HG03432 (cell line): ENCODE measurements around the gene ADSS2.
"Not testable (repeated sequence)": the region's sequence is repeated elsewhere in the genome, so short reads cannot be mapped to it uniquely, and the experiment has no call there.

ENCODE experiments used
- ATAC-seq: cut with Tn5 transposase; IDR thresholded peaks from one replicate; pipeline ENCODE4 v1.9.1; 2021; ENCODE audit warnings: mild to moderate bottlenecking, moderate library complexity; ENCODE audit not compliant: unreplicated experiment

The ADSS2 gene

DNA sequence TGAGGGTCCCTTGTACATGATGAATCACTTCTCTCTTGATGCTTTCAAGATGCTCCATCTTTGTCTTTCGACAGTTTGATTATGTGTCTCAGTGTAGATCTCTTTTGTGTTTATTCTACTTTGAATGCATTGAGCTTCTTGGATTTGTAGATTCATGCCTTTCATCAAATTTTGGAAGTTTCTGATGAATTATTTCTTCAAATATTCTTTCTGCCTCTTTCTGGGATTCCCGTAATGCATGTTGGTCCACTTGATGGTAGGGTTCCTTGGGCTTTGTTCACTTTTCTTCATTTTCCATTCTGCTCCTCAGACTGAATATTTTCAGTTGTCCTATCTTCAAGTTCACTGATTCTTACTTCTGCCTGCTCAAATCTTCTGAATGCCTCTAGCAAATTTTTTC lies 50.7 kb downstream of the ADSS2 start:
- ATAC-seq = no peak

DNA sequence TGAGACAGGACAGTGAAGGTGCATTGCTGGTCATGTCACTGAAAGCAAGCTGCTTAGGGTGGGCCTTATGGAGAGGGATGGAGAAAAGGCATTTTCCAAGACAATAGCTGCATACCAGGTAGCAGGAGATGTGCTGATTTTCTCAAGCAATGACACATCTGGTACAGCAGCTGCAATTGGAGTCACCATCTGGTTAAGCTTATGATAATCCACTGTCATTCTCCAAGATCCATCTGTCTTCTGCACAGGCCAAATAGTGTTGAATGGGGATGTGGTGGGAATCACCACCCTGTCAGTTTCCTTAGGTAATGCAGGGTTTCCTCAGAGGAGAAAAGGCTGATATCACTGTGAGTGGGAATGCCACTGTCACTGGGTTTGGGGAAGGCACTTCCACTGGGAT lies 54.6 kb downstream of the ADSS2 start:
- no peak for ATAC-seq

DNA sequence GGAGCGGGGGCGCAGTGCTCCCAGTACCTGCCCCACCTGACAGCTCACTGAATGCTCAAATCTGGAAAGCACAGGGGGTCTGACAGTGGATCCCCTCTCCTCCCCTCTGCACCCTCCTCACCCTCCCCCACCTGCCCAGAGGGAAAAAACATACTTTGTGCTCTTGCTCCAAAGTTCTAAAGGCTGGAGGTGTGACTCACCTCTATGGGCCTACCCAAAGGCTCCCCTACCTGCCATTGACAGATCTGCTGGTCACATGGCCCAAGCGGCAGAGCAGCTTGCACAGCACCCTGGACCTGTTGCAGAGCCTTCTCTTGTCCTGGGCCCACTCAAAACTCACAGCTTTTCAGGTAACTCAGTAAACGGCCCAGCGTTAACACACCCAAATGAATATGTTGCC lies 55.7 kb downstream of the ADSS2 start:
- no peak for ATAC-seq

DNA sequence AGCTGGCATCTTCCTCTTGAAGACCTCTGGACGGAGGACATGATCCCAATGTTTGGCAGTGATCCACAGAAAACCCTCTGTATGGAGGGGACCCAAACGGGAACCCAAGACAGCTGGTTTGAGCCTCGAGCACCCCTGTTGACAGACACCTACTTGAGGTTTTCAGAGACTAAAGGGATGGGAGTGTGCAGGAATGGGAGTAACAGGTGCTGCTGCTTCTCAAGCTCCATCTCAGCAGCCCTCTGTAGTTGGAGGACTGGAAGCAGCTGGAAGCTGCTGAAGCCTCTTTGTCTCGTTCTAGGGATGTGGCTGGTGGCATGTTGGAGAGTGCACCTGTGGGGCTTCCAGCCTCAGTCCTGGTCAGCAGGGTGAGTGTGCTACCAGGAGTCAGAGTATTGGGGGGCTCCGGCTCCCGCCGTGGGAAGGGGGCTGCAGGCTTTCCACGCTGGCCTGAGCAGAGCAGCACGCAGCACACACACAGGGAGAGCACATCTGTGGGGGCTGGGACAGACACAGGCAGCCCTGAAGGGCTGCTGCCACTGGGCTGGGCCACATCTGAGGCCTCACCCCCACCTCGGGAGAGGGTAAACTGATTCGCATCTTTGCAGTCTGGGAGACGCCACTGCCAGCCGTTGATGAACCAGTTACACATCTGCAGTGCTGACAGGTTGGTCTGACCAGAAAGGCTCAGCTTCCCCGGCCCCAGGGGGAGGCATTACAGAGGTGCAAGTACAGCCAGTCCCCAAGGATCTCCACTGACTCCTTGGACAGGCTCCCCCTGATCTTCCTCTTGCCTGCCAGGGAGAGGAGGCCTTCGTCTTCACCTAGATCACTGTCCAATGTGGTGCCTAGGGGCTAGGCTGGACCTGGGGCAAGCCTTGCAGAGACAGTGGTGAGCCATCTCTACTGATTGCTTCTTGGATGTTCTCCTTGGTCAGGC lies 56.6 kb downstream of the ADSS2 start:
- ATAC-seq = no peak

DNA sequence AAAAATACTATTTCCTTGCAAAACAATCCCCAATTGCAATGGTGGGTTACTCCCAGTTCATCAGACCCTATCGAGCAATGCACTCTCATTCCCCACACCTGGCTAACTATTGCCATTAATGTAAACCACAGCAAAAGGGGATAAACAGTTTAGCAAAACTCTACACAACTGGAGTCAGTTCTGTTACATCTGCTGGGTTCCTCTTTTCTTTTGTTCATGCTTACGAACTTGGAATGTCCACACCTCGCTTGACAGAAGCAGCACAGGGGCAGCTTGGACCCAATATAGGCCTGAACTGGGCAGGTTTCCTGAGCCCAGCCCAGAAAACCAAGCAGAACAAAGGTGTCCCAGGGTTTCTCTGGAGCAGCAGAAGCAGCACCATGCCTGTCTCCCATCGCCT lies 57.4 kb downstream of the ADSS2 start:
- no peak for ATAC-seq

DNA sequence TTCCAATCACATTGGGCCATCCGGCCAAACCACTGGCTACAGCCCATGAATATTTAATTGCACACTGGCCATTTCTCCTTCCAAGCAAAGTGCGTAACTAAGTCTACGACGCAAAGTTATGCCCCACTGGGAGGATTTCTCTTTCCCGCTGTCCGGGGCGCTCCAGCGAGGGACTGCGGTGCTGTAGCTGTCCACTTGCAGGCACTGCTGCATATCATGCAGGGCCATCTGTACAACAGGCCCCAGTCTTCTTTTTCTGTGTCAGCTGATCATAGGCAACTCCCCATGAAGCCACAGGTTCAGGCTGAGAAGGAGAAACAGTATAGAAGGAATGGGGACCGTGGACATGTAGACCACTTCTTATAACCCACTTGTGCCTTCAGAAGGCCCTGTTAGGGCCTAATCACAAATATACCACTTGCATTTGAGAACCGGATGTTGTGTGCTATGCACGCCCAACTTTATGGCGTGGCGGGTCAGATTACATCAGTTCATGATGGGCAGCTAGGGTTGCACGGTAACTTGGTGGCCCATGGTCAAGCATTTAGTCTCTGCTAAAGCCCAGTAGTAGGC lies 58.0 kb downstream of the ADSS2 start:
- no peak for ATAC-seq

DNA sequence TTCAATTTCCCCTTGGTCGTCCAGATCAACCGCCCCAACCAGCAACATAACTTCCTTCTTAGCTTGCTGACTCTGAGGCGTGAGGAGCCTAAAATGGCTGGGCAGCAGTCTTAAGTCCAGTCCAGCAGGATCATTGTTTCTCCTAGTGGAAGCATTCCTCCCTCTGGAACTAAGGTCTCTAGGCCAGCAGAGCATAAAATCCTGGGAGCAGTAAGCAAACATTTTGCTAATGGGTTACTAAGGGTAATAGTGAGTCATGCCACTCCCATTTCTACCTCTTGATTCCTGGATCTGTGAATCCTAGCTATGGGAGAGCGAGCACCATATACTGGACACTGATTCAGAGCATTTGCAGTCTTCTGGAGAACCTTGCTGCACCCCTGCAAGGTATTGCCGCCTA lies 59.9 kb downstream of the ADSS2 start:
- no peak for ATAC-seq

DNA sequence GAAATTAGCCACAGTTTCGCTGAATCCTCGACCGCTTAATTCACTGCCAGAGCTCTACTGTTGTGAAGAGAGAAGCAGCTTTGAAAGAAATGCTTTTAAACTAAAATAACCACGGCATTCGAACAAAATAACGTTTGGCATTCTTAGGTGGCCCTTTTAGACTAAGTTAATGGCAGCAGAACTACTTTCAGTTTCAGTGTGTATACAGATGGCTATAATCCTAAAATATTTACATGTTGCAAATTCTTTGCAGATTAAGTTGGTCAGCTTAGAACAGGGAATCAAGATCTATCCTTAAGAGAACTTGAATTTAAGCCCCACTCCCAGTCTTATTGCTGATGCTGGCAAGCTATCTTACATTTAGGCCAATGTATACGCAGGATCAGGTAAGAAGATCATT lies 62.7 kb downstream of the ADSS2 start:
- no peak for ATAC-seq

DNA sequence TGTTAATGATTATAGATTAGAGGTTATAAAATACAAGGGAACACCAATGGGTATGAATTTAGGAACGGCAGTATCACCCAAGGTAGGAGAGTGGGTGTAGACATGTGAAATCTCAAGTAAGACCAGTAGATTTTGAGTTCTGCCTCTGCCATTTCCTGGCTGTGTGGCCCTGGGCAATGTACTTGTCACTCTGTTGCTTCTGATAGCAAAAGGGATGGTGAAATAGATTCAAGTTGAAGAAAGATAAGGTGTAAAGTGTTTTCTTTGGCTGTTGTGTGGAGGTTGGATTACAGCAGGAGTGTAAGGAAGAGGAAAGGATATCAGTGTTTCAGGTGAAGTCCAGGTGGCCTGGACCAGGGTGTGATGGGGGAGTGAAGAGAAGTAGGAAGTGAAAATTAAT lies 64.3 kb downstream of the ADSS2 start:
- no peak for ATAC-seq

DNA sequence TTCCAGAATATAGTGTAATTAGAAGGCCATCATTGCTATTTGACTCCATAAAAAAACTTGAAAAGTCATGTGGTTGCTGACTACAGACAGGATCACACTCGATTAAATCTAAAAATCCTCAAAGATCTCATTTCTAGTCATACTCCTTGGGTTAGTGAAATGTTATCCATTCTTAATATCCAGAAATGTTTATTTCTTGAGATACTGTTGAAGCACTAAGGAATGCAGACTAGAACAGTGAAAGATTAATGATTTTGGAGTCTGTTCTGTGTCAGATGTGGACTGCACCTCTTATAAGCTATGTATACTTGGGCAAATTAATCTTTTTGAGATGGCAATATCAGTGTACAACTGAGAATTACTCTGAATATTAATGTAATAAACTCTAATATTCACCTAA lies 65.1 kb downstream of the ADSS2 start:
- ATAC-seq = no peak

DNA sequence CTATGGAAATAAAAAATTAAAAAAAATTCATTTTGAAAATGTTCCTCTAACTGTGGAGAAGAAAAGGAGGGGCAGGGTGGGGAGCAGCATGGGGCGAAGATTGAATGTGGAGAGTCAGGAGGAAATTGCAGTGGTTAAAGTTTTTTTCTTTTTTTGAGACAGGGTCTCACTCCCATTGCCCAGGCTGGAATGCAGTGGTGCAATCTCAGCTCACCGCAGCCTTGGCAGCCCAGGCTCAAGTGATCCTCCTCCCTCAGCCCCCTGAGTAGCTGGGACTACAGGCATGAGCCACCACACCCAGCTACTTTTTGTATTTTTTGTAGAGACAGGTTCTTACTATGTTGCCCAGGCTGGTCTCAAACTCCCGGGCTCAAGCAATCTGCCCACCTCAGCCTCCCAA lies 67.6 kb downstream of the ADSS2 start:
- no peak for ATAC-seq

DNA sequence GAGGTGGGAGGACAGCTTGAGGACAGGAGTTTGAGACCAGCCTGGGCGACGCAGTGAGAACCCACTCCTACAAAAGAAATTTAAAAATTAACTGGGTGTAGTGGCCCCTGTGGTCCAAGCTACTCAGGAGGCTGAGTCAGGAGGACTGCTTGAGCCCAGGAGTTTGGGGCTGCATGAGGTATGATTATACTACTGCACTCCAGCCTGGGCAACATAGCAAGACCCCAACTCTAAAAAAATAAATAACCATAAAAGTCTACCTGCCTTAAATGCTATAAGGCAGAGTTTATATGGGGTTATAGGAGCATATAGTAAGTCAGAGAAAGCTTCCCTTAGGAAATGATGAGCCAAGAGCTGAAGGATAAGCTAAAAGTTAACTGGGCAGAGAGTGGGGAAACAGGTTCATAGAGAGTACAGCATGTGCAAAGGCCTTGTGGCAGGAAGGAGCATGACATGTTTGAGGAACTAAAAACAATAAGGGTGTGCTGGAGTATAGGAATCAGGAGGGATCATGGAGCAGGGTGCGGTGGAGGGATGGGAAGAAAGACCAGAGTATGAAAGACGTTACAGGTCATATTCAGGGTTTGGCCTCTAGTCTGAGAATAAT lies 68.3 kb downstream of the ADSS2 start:
- no peak for ATAC-seq

DNA sequence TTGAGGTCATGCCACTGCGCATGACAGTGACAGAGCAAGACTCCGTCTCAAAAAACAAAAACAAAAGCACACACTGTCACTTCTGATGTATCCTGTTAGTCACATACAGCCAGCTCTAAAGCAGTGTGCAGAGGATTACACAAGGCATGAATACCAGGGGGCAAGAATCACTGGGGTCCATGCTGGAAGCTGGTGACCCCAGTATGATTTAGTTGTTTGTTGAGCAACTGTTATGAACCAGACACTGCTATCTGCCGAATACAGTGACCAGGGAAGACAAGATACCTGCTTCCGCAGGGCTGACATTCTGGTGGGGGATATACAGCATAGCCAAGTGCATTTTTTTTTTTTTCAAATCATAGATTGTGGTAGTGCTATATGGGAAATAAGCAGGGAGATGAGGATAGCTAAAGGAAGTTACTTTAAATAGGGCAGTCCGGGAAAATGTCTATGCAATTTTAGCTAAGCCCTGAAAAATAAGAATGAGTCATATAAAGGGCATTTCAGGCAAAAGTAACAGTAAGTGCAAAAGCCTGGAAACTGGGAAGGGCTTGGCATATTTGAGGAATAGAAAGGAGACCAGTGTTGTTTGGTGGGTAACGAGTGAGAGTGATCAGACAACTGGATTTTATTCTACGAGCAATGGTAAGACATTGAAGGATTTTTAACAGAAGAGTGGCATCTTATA lies 69.7 kb downstream of the ADSS2 start:
- ATAC-seq = no peak

DNA sequence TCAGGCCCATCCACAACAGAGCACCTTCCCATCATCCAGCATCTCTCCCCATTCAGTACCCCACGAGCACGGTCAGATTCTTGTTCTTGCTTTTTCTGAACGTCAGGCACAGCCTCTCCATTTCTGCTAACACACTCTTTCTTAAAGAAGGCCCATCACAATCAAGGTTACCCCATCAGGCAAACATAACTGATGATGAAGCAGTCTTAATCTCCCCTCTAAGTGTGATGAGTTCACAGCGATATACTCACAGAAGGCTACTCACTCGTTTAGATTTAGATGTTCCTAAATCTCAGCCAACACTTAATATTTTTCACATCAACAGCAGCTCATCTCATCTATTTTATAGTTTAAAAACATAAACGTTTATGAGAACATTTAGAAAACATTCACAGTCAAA lies 75.6 kb downstream of the ADSS2 start:
- no peak for ATAC-seq

DNA sequence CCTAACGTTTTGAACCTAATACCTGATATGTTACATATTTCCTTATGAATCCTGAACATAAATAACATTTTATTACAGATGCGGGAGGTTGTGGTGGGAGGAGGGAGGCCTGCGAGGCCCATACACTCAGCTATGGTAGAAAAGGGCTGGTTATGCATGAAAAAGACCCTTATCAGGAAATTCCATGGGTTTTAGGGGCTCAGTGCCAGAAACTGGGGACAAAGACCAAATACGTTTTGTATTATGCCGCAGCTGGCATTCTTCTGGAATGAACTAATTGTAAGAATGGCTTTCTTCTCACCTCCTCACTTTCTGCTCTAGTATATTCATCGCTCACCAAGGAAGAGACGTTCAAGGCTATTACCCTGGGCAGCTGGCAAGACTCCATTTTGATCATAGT lies 76.7 kb downstream of the ADSS2 start:
- no peak for ATAC-seq

DNA sequence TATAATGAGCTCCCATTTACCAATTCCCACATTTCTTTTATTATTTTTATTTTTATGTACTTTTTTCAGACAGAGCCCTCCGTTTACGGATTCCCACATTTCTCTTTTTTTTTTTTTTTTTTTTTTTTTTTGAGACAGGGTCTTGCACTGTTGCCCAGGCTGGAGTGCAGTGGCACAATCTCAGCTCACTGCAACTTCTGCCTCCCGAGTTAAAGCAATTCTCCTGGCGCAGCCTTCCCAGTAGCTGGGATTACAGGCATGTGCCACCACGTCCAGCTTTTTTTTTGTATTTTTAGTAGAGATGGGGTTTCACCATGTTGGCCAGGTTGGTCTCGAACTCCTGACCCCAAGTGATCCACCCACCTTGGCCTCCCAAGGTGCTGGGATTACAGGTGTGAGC lies 77.2 kb downstream of the ADSS2 start:
- not testable (repeated sequence) for ATAC-seq

DNA sequence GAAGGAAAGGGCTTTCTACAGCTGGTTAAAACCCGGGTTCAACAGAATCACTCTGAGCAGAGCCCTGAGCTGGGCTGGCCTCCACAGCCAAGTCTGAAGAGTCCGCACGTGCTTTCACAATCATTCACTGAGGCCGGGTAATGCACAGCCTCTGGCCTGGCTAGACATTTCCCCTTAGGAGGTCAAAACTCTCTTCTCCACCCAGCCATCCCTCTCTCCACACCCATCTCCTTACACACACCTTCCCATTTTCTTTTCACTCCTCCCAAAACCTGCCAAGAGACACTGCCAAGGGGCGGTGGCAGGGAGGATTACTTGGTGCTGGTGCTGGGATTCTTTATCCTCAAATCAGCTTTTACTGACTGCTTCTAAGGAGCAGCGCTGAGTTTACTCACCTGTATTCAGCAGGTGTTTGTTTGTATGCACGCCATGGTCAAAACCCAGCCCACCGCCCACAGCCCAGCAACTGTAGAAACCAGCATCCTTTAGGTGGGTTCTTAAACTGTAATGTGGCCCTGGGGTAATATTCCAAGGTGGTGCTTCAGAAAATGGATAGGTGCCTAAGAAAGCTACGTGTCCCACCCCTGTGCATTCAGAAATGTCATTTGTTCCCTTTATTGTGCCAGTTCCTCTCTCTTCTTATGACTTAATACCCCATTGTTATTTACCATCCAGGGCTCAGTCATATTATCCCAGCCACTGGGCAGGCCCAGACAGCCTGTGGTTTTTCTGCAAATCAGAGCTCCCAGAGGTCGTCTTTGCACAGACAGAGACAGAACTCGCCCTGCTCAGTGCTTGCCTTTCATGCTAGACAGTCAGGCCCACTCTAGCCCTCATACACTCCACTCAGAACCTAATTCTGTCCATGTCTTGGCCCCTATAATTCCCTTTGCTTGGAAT lies 80.2 kb downstream of the ADSS2 start:
- peak; percentile 85 for ATAC-seq

DNA sequence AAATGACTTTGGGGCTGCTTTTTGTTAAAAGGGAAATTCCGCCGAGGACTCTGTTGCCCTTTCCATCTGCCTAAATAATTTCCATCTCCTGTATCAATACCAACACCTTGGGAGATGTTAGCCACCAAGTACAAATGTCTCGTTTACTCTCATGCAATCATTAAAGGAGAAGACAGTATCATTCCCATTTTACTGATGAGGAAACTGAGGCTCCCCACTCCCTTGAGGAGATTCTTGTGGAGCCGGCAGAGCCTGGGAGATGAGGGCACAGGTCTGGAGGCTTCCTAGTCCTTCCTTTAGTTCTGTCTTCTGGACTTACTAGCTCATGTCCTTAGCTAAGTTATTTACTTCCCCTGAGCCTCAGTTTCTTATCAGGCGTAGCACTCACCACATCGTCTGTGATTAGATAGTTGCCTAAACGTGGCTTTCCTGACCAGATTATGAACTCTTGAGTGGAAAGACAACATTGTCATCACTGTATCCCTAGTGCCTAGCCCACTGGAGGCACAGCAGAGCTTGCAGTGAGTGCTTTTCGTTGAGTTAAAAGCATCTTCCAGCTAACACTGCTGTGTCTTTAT lies 81.6 kb downstream of the ADSS2 start:
- ATAC-seq = no peak

DNA sequence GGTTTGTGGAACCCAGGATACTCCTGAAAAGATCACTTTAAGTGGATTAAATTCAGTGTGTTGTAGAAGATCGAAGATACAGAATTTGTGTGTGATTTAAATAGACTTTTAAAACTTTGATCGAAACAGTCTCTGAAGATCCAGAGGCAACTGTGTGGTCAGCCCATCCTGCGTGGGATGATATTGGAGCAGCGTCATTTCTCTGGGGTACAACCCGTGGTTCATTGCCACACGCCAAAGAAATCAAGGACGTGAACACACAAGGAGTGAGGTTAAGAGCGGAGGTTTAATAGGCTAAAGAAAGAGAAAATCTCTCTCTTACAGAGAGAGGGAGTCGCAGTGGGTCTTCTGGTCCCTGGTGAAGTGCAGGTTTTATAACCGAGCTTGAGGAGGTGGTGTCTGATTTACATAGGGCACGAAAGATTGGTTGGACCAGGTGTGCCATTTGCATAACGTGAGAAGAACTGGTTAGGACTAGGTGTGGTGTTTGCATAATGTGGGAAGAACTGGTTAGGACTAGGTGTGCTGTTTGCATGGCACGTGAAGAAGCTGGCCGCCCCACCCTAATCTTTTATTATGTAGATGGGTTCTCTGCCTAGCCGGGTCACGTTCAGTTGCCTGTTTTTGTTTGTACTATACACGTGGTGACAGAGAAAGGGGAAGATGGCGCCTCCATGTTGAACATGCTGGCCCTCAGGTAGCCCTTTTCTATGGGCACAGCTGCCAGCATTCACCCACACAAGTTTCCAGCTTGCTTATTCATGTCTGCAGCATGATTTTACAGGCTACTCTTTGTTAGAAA lies 82.3 kb downstream of the ADSS2 start:
- ATAC-seq = no peak
